ENCODE results near the gene ZSCAN31. TPM values are rescaled to one million over a fixed set of nuclear protein-coding genes. Genes with fewer than 3 reads are reported as not detected.
"Not testable (repeated sequence)": the region's sequence is repeated elsewhere in the genome, so short reads cannot be mapped to it uniquely, and the experiment has no call there.

ZSCAN31 gene
- polyA plus RNA-seq, 1 experiment, result 5.0 TPM

DNA sequence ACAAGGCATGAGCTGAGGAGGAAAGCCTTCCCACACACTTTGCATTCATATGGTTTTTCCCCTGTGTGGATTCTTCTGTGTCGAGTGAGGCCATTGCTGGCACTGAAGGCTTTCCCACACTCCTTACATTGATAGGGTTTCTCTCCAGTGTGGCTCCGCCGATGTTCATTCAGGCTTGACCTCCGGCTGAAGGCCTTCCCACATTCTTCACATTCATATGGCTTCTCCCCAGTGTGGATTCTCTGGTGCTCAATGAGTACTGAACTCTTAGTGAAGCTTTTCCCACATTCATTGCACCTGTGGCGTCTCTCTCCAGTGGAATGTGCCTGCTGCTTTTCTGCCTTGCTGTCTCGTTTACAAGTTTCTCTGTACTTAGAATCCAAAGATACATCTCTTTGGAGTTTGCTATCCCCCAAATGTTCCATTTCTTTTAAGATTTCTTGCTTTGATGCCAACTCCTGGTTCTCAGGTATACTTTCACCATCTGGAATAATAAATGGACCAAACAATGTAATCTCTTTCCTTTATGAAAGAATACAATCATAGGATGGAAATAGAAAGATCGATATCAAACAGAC, 9.5 kb downstream of the ZSCAN31 start:
- H3K4me3 ChIP-seq (ENCODE audit: low read depth, low read length), result no peak overlapping the region
- CTCF ChIA-PET, result no interaction called here

GRCh38 chr6:28323813-28324424, 12.0 kb downstream of the ZSCAN31 start:
- Histone ChIP-seq H3K4me3 (ENCODE audit: low read depth, low read length) (no peak overlapping the region), H3K9me3 (ENCODE audit: control insufficient read depth, insufficient read depth, low read length) (peaks cover 14% of the 10 kb centered on the region), H3K27me3 (ENCODE audit: control insufficient read depth, insufficient read depth, low read length) (no peaks in the 10 kb centered on the region), H3K27ac (ENCODE audit: low read depth, low read length) (no peak overlapping the region)
- ChIA-PET CTCF (no interaction called here), POLR2A (no interaction called here)
- TF ChIP-seq, protein P1, sequence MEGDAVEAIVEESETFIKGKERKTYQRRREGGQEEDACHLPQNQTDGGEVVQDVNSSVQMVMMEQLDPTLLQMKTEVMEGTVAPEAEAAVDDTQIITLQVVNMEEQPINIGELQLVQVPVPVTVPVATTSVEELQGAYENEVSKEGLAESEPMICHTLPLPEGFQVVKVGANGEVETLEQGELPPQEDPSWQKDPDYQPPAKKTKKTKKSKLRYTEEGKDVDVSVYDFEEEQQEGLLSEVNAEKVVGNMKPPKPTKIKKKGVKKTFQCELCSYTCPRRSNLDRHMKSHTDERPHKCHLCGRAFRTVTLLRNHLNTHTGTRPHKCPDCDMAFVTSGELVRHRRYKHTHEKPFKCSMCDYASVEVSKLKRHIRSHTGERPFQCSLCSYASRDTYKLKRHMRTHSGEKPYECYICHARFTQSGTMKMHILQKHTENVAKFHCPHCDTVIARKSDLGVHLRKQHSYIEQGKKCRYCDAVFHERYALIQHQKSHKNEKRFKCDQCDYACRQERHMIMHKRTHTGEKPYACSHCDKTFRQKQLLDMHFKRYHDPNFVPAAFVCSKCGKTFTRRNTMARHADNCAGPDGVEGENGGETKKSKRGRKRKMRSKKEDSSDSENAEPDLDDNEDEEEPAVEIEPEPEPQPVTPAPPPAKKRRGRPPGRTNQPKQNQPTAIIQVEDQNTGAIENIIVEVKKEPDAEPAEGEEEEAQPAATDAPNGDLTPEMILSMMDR (IDR thresholded peaks at IDR 0.05; ENCODE audit: low read depth, low read length), result no peak
- no peak for DNase-seq (ENCODE audit: low read depth, low spot score)

More for the DNA sequence above, 9.5 kb downstream of the ZSCAN31 start:
- Histone ChIP-seq H3K9me3 (ENCODE audit: control insufficient read depth, insufficient read depth, low read length) (peaks cover 9% of the 10 kb centered on the region), H3K27ac (ENCODE audit: low read depth, low read length) (no peak overlapping the region), H3K27me3 (ENCODE audit: control insufficient read depth, insufficient read depth, low read length) (no peaks in the 10 kb centered on the region)
- POLR2A ChIA-PET, result no interaction called here
- DNase-seq (ENCODE audit: low read depth, low spot score), result no peak
- TF ChIP-seq, protein P1 (IDR thresholded peaks at IDR 0.05; ENCODE audit: low read depth, low read length), result no peak

GRCh38 chr6:28322661-28323060, 13.3 kb downstream of the ZSCAN31 start:
- H3K27me3 ChIP-seq (ENCODE audit: control insufficient read depth, insufficient read depth, low read length), result no peaks in the 10 kb centered on the region
- ChIA-PET POLR2A (no interaction called here), CTCF (no interaction called here)
- no peak overlapping the region for H3K27ac ChIP-seq (ENCODE audit: low read depth, low read length)
- no peak overlapping the region for H3K4me3 ChIP-seq (ENCODE audit: low read depth, low read length)
- H3K9me3 ChIP-seq (ENCODE audit: control insufficient read depth, insufficient read depth, low read length), result peaks cover 14% of the 10 kb centered on the region
- DNase-seq (ENCODE audit: low read depth, low spot score), result no peak
- TF ChIP-seq, protein P1 (IDR thresholded peaks at IDR 0.05; ENCODE audit: low read depth, low read length), result no peak

DNA sequence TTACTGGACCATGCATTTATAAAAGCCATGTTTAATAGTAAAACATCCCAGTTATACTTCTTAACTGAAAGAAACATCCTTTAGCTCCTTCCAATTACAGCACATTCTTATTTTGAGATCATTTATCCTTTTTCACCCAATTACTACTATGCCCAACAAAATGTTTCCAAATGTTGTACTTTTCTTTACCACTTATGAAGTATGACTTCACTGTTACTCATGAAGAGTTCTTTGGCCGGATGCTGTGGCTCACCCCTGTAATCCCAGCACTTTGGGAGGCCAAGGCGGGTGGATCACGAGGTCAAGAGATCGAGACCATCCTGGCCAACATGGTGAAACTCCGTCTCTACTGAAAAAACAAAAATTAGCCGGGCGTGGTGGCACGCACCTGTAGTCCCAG, 18.1 kb downstream of the ZSCAN31 start:
- DNase-seq (ENCODE audit: low read depth, low spot score); H3K9me3 ChIP-seq (ENCODE audit: control insufficient read depth, insufficient read depth, low read length); H3K27ac ChIP-seq (ENCODE audit: low read depth, low read length); H3K27me3 ChIP-seq (ENCODE audit: control insufficient read depth, insufficient read depth, low read length); CTCF ChIA-PET; H3K4me3 ChIP-seq (ENCODE audit: low read depth, low read length); POLR2A ChIA-PET: not testable (repeated sequence)

GRCh38 chr6:28315628-28316027, 20.3 kb downstream of the ZSCAN31 start:
- TF ChIP-seq, protein P1 (IDR thresholded peaks at IDR 0.05; ENCODE audit: low read depth, low read length), result no peak
- no peaks in the 10 kb centered on the region for H3K27me3 ChIP-seq (ENCODE audit: control insufficient read depth, insufficient read depth, low read length)
- H3K4me3 ChIP-seq (ENCODE audit: low read depth, low read length), result no peak overlapping the region
- peaks cover 4% of the 10 kb centered on the region for H3K9me3 ChIP-seq (ENCODE audit: control insufficient read depth, insufficient read depth, low read length)
- H3K27ac ChIP-seq (ENCODE audit: low read depth, low read length), result no peak overlapping the region
- no peak for DNase-seq (ENCODE audit: low read depth, low spot score)
- ChIA-PET POLR2A (no interaction called here), CTCF (no interaction called here)

All from AG04450 (cell line).